PC-9 (cell line): ENCODE measurements around the gene PCDHGC4.

Experiments used
- EZH2 ChIP-seq: fragments of 200-600 bp; sonication (generic); IDR thresholded peaks from 2 replicates; pipeline ENCODE4 v1.8.0; 2017; ENCODE audit warnings: antibody characterized with exemption, low read depth
- TF ChIP-seq, protein P1 (sequence below): fragments of 200-600 bp; sonication (generic); conservative IDR thresholded peaks from 2 replicates; pipeline ENCODE4 v1.6.1; 2017; ENCODE audit warnings: mixed run types, antibody characterized with exemption, mild to moderate bottlenecking, moderate library complexity

DNA sequence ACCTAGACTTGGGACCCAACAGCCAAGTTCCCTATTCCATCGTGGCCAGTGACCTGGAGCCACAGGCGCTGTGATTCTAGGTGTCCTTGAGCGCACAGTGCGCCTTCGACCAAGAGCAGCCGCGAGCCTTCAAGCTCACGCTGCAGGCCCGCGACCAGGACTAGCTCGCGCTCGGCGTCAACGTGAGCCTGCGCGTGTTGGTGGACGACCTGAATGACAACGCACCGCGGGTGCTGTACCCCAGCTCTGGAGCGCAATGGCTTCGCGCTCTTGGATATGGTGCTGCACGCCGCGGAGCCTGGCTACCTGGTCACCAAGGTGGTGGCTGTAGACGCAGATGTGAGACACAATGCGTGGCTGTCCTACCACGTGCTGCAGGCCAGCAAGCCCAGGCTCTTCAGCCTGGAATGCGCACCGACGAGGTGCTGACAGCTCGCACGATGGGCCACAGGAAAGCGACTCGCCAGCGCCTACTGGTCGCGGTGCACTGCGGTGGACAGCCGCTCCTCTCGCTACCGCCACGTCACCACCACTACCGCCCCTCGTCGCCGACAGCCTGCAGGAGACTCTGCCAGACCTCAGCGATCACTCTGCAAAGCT lies 43.2 kb upstream of the PCDHGC4 start:
- TF ChIP-seq EZH2 = no peak
- TF ChIP-seq, protein P1, sequence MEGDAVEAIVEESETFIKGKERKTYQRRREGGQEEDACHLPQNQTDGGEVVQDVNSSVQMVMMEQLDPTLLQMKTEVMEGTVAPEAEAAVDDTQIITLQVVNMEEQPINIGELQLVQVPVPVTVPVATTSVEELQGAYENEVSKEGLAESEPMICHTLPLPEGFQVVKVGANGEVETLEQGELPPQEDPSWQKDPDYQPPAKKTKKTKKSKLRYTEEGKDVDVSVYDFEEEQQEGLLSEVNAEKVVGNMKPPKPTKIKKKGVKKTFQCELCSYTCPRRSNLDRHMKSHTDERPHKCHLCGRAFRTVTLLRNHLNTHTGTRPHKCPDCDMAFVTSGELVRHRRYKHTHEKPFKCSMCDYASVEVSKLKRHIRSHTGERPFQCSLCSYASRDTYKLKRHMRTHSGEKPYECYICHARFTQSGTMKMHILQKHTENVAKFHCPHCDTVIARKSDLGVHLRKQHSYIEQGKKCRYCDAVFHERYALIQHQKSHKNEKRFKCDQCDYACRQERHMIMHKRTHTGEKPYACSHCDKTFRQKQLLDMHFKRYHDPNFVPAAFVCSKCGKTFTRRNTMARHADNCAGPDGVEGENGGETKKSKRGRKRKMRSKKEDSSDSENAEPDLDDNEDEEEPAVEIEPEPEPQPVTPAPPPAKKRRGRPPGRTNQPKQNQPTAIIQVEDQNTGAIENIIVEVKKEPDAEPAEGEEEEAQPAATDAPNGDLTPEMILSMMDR = no peak
